ENCODE data around the gene SART1. TPM values are rescaled to one million over a fixed set of nuclear protein-coding genes. Genes with fewer than 3 reads are reported as not detected.
A peak's percentile ranks its signal among the peaks of the same experiment; 100 is the strongest.

SART1 gene
- total and polyA plus RNA-seq, 10 of the 15 experiments (the other 5 are each of a cell fraction or from before 2014, with no cell fraction given): 6.2 to 60.5 (median 37.4) TPM

GRCh38 chr11:65941720-65942310 lies 19.7 kb upstream of the SART1 start:
- in situ Hi-C loops (cut with MboI): no loop called here
- ATAC-seq: no peak; the same call in 2 of the 3 replicates
- ChIA-PET CTCF (interaction anchor here (1.1 to 2.5 kb wide), 3 partner anchors 9 to 57 kb away, joined by 3 to 8 read pairs (median 6); no protein-coding TSS in a partner anchor), POLR2A (interaction anchor here (0.7 to 1.0 kb wide), 2 partner anchors 231 to 1085 kb away, joined by 3 to 5 read pairs; no protein-coding TSS in a partner anchor), RAD21 (ENCODE audit: unreplicated experiment) (no interaction called here), SMC1A (ENCODE audit: uncharacterized antibody, unreplicated experiment) (interaction anchor here (2.0 kb wide), 1 partner anchor 14 kb away, joined by 8 read pairs; no protein-coding TSS in a partner anchor)
- H3K27me3 ChIP-seq (replicated peaks in 1 of 2; ENCODE audit: control insufficient read depth in 2 of 2, insufficient read depth in 2 of 2, low read length in 1 of 2): no peaks in the 10 kb centered on the region
- intact Hi-C loops (cut with micrococcal nuclease; ENCODE audit: unreplicated experiment): no loop called here
- H3K4me3 ChIP-seq: no peak overlapping the region
- H4K20me1 ChIP-seq (ENCODE audit: control insufficient read depth, insufficient read depth): no peaks in the 10 kb centered on the region
- peaks cover 8% of the 10 kb centered on the region for H3K4me1 ChIP-seq (ENCODE audit: control insufficient read depth, insufficient read depth, low read length)
- no peak for FAIRE-seq
- H3K9me3 ChIP-seq (replicated peaks; ENCODE audit: control insufficient read depth, insufficient read depth, low read length): no peaks in the 10 kb centered on the region
- TF ChIP-seq DPF2 (IDR thresholded peaks at IDR 0.05): no peak
- no peak for TF ChIP-seq POLR2A (IDR thresholded peaks at IDR 0.05; ENCODE audit: low read depth, low read length)
- TF ChIP-seq SIX5 (IDR thresholded peaks at IDR 0.05; ENCODE audit: low read depth, low read length, severe bottlenecking): no peak
- TF ChIP-seq HDGF (IDR thresholded peaks at IDR 0.05): no peak
- no peak for TF ChIP-seq ZNF217 (IDR thresholded peaks at IDR 0.05)
- no peak for TF ChIP-seq ZNF24 (IDR thresholded peaks at IDR 0.05)
- TF ChIP-seq KLF5 (IDR thresholded peaks at IDR 0.05; ENCODE audit: partially characterized antibody): no peak
- TF ChIP-seq ZBTB40 (IDR thresholded peaks at IDR 0.05; ENCODE audit: borderline replicate concordance): no peak
- no peak for TF ChIP-seq HDAC6 (IDR thresholded peaks at IDR 0.05; ENCODE audit: unreplicated experiment)
- no peak for TF ChIP-seq KDM1A (IDR thresholded peaks at IDR 0.05; ENCODE audit: borderline replicate concordance)
- no peak for TF ChIP-seq POLR2AphosphoS5 (IDR thresholded peaks at IDR 0.05; ENCODE audit: low read length)
- no peak for TF ChIP-seq ZNF687 (IDR thresholded peaks at IDR 0.05)
- TF ChIP-seq CREM (IDR thresholded peaks at IDR 0.05; ENCODE audit: low read depth): no peak
- no peak for TF ChIP-seq SMC3 (IDR thresholded peaks at IDR 0.05; ENCODE audit: borderline replicate concordance, low read length)
- TF ChIP-seq IKZF2 (IDR thresholded peaks at IDR 0.05): no peak
- no peak for TF ChIP-seq RELA (IDR thresholded peaks at IDR 0.05; ENCODE audit: borderline replicate concordance, partially characterized antibody)
- no peak for TF ChIP-seq SREBF2 (IDR thresholded peaks at IDR 0.05; ENCODE audit: low read length)
- TF ChIP-seq BMI1 (IDR thresholded peaks at IDR 0.05; ENCODE audit: borderline replicate concordance): no peak
- H3K36me3 ChIP-seq (ENCODE audit: control insufficient read depth in 2 of 2, insufficient read depth in 2 of 2, low read length in 1 of 2): no peaks in the 10 kb centered on the region
- H2AFZ ChIP-seq (ENCODE audit: control insufficient read depth, low read depth, low read length): peak overlapping the region; percentile 57
- WGBS (ENCODE audit: insufficient coverage, insufficient replicate concordance, low lambda C conversion rate, missing lambda C conversion rate): 54% methylated on average over 9 of the region's 9 CpGs
- H3K27ac ChIP-seq (ENCODE audit: control insufficient read depth, insufficient read depth): no peak overlapping the region
- H3K4me2 ChIP-seq (ENCODE audit: control insufficient read depth, insufficient read depth): no peak overlapping the region
- no peak overlapping the region for H3K9ac ChIP-seq (ENCODE audit: control insufficient read depth, insufficient read depth, low read length)
- no TSS peak for BruUV-seq (replicated peaks)
- no peak for DNase-seq (ENCODE audit: low read depth, low spot score)
- no peaks in the 10 kb centered on the region for H3K79me2 ChIP-seq (ENCODE audit: control insufficient read depth, insufficient read depth, low read length)

Data from GM12878 (cell line).